WTC11 (cell line): ENCODE data around the gene MESD. TPM values are rescaled to one million over a fixed set of nuclear protein-coding genes. Genes with fewer than 3 reads are reported as not detected.

Source experiments
- ATAC-seq: fragments of 200-7000 bp; cut with Tn5 transposase; 2 replicates; pipeline ENCODE4 v1.10.0; 2021; ENCODE audit warnings: mild to moderate bottlenecking, moderate library complexity
- CTCF ChIA-PET: fragments of 300-600 bp; sonication (Branson Sonifier 250); formaldehyde crosslinking; loops from one replicate; lab custom pipeline; 2021; ENCODE audit warnings: antibody characterized with exemption; lab: Charles Lee
- POLR2A ChIA-PET: fragments of 350-600 bp; sonication (Branson Sonifier 250); formaldehyde crosslinking; loops from one replicate; lab custom pipeline; 2021; ENCODE audit warnings: antibody characterized with exemption; lab: Charles Lee
- DNase-seq: peaks from one replicate; pipeline ENCODE4 v3.0.0; 2021; ENCODE audit warnings: low spot score
- H3K27ac Mint-ChIP-seq: 2 replicates; pipeline ENCODE4 v1.8.0; 2021; ENCODE audit warnings: mixed read lengths
- H3K27me3 Mint-ChIP-seq: 2 replicates; pipeline ENCODE4 v1.8.0; 2021; ENCODE audit warnings: low read depth, mild to moderate bottlenecking, moderate library complexity, mixed read lengths
- H3K36me3 Mint-ChIP-seq: 2 replicates; pipeline ENCODE4 v1.8.0; 2021; ENCODE audit warnings: mixed read lengths
- H3K4me1 Mint-ChIP-seq: 2 replicates; pipeline ENCODE4 v1.8.0; 2022; ENCODE audit warnings: mixed read lengths
- H3K4me3 Mint-ChIP-seq: 2 replicates; pipeline ENCODE4 v1.8.0; 2021; ENCODE audit warnings: mild to moderate bottlenecking, moderate library complexity, mixed read lengths
- H3K9me3 Mint-ChIP-seq: 2 replicates; pipeline ENCODE4 v1.8.0; 2021; ENCODE audit warnings: mixed read lengths
- ATF1 ChIP-seq: sonication (generic); formaldehyde crosslinking; IDR thresholded peaks from 2 replicates; pipeline ENCODE4 v1.8.1; 2023; ENCODE audit warnings: mild to moderate bottlenecking, moderate library complexity, missing genetic modification reagents
- CREB1 ChIP-seq: sonication (generic); formaldehyde crosslinking; IDR thresholded peaks from 2 replicates; pipeline ENCODE4 v1.8.0; 2023; ENCODE audit warnings: mild to moderate bottlenecking, missing genetic modification reagents
- EMX1 ChIP-seq: fragments of 250-450 bp; sonication (Bioruptor Pico); IDR thresholded peaks from 2 replicates; pipeline ENCODE4 v1.8.0; 2021; ENCODE audit warnings: mild to moderate bottlenecking
- ESRRA ChIP-seq: sonication (generic); formaldehyde crosslinking; IDR thresholded peaks from 2 replicates; pipeline ENCODE4 v1.8.1; 2022; ENCODE audit warnings: mild to moderate bottlenecking, missing genetic modification reagents, borderline replicate concordance
- ETV6 ChIP-seq: sonication (generic); formaldehyde crosslinking; IDR thresholded peaks from 2 replicates; pipeline ENCODE4 v1.8.1; 2022; ENCODE audit warnings: mild to moderate bottlenecking, missing genetic modification reagents
- FOXP1 ChIP-seq: sonication (generic); formaldehyde crosslinking; IDR thresholded peaks from 2 replicates; pipeline ENCODE4 v1.8.0; 2022; ENCODE audit warnings: missing genetic modification reagents, mild to moderate bottlenecking, moderate library complexity, borderline replicate concordance
- FOXP4 ChIP-seq: sonication (generic); formaldehyde crosslinking; IDR thresholded peaks from 2 replicates; pipeline ENCODE4 v1.8.0; 2022; ENCODE audit warnings: mild to moderate bottlenecking, missing genetic modification reagents
- GRHL2 ChIP-seq: fragments of 250-450 bp; sonication (Bioruptor Pico); IDR thresholded peaks from 2 replicates; pipeline ENCODE4 v1.8.0; 2022; ENCODE audit warnings: mild to moderate bottlenecking, moderate library complexity; ENCODE audit not compliant: insufficient replicate concordance, severe bottlenecking
- HMGA2 ChIP-seq: fragments of 250-450 bp; sonication (Bioruptor Pico); IDR thresholded peaks from 2 replicates; pipeline ENCODE4 v1.4.0; 2021; ENCODE audit warnings: mild to moderate bottlenecking, moderate library complexity
- HMGXB4 ChIP-seq: sonication (generic); formaldehyde crosslinking; IDR thresholded peaks from 2 replicates; pipeline ENCODE4 v1.8.1; 2023; ENCODE audit warnings: mild to moderate bottlenecking, moderate library complexity, missing genetic modification reagents
- MAX ChIP-seq: sonication (generic); formaldehyde crosslinking; IDR thresholded peaks from 2 replicates; pipeline ENCODE4 v1.8.0; 2022; ENCODE audit warnings: mild to moderate bottlenecking, missing genetic modification reagents
- NFE2L1 ChIP-seq: sonication (generic); formaldehyde crosslinking; IDR thresholded peaks from 2 replicates; pipeline ENCODE4 v1.8.1; 2023; ENCODE audit warnings: missing genetic modification reagents
- OVOL2 ChIP-seq: fragments of 250-450 bp; sonication (Bioruptor Pico); IDR thresholded peaks from 2 replicates; pipeline ENCODE4 v1.9.0; 2021; ENCODE audit warnings: mild to moderate bottlenecking, borderline replicate concordance
- PRDM15 ChIP-seq: sonication (generic); formaldehyde crosslinking; IDR thresholded peaks from 2 replicates; pipeline ENCODE4 v1.8.0; 2022; ENCODE audit warnings: missing genetic modification reagents
- PREB ChIP-seq: sonication (generic); formaldehyde crosslinking; IDR thresholded peaks from 2 replicates; pipeline ENCODE4 v1.8.1; 2022; ENCODE audit warnings: mild to moderate bottlenecking, missing genetic modification reagents, moderate library complexity, borderline replicate concordance
- TEAD4 ChIP-seq: sonication (generic); formaldehyde crosslinking; IDR thresholded peaks from 2 replicates; pipeline ENCODE4 v1.8.0; 2022; ENCODE audit warnings: mild to moderate bottlenecking, missing genetic modification reagents
- USF1 ChIP-seq: sonication (generic); formaldehyde crosslinking; IDR thresholded peaks from 2 replicates; pipeline ENCODE4 v1.8.0; 2022; ENCODE audit warnings: mild to moderate bottlenecking, missing genetic modification reagents
- ZNF121 ChIP-seq: sonication (generic); formaldehyde crosslinking; IDR thresholded peaks from 2 replicates; pipeline ENCODE4 v1.8.0; 2023; ENCODE audit warnings: missing genetic modification reagents
- ZNF219 ChIP-seq: sonication (generic); formaldehyde crosslinking; IDR thresholded peaks from 2 replicates; pipeline ENCODE4 v1.8.0; 2023; ENCODE audit warnings: missing genetic modification reagents, mild to moderate bottlenecking, borderline replicate concordance
- ZNF317 ChIP-seq: sonication (generic); formaldehyde crosslinking; IDR thresholded peaks from 2 replicates; pipeline ENCODE4 v1.8.1; 2023; ENCODE audit warnings: low read depth, mild to moderate bottlenecking, moderate library complexity, missing genetic modification reagents, borderline replicate concordance
- total RNA-seq: library from RNA; stranded (reverse); gene quantifications from 3 replicates; pipeline ENCODE4 v1.2.3, GENCODE V29; 2021
- TF ChIP-seq, protein P1 (sequence below): sonication (generic); formaldehyde crosslinking; conservative IDR thresholded peaks from 2 replicates; pipeline ENCODE4 v1.8.1; 2022; ENCODE audit warnings: mild to moderate bottlenecking, missing genetic modification reagents
- TF ChIP-seq, protein P2 (sequence below): fragments of 250-450 bp; sonication (Bioruptor Pico); IDR thresholded peaks from 2 replicates; pipeline ENCODE4 v1.9.0; 2021; ENCODE audit warnings: mild to moderate bottlenecking
- TF ChIP-seq, protein P3 (sequence below): fragments of 250-450 bp; sonication (Bioruptor Pico); IDR thresholded peaks from 2 replicates; pipeline ENCODE4 v1.9.0; 2021; ENCODE audit warnings: moderate library complexity, mild to moderate bottlenecking, inconsistent platforms, borderline replicate concordance

Gene MESD
- total RNA-seq, 1 experiment from 2014 or later: 28.3 TPM

GRCh38 chr15:80925597-80926059, 64.0 kb downstream of the MESD start (continued):
- TF ChIP-seq PRDM15 (CRISPR knock-in tag): no peak
- no peak for TF ChIP-seq HMGA2 (CRISPR knock-in tag)
- no peak for TF ChIP-seq NFE2L1 (CRISPR knock-in tag)
- TF ChIP-seq EMX1 (CRISPR knock-in tag): no peak
- TF ChIP-seq OVOL2 (CRISPR knock-in tag): no peak
- TF ChIP-seq, all 79 proteins: peak for 0

DNA sequence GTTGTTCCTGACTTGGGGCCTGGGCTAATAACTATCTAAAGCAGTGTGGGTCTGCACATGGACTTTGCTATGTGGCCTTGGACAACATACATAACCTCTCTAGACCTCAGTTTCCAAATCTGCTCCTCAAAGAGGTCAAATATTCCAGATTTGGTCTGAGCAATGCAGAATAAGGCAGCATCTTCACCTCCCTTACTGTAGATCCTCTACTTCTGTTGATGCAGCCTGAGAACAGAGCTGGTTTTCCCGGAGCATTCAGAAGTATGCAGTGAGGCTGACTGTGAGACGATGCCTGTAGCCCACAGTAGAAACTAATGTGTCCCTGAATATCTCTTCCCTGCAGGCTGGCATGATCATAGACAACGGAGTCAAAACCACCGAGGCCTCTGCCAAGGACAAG, 65.3 kb downstream of the MESD start:
- ChIA-PET POLR2A (no interaction called here), CTCF (no interaction called here)
- no peaks in the 10 kb centered on the region for H3K27me3 Mint-ChIP-seq
- DNase-seq (no peak), ATAC-seq (no peak)
- no peaks in the 10 kb centered on the region for H3K4me1 Mint-ChIP-seq
- H3K36me3 Mint-ChIP-seq: no peaks in the 10 kb centered on the region
- TF ChIP-seq, protein P1, sequence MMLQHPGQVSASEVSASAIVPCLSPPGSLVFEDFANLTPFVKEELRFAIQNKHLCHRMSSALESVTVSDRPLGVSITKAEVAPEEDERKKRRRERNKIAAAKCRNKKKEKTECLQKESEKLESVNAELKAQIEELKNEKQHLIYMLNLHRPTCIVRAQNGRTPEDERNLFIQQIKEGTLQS (CRISPR knock-in tag): no peak
- no peak for TF ChIP-seq MAX (CRISPR knock-in tag)
- no peak for TF ChIP-seq ZNF219
- no peak for TF ChIP-seq ATF1
- no peak for TF ChIP-seq GRHL2 (CRISPR knock-in tag)
- no peak for TF ChIP-seq ZNF121 (CRISPR knock-in tag)
- no peak for TF ChIP-seq FOXP1
- no peak for TF ChIP-seq TEAD4
- TF ChIP-seq PREB (CRISPR knock-in tag): no peak
- no peak for TF ChIP-seq ETV6 (CRISPR knock-in tag)
- TF ChIP-seq ESRRA (CRISPR knock-in tag): no peak
- TF ChIP-seq FOXP4: no peak
- no peak for TF ChIP-seq ZNF317 (CRISPR knock-in tag)
- TF ChIP-seq, protein P2, sequence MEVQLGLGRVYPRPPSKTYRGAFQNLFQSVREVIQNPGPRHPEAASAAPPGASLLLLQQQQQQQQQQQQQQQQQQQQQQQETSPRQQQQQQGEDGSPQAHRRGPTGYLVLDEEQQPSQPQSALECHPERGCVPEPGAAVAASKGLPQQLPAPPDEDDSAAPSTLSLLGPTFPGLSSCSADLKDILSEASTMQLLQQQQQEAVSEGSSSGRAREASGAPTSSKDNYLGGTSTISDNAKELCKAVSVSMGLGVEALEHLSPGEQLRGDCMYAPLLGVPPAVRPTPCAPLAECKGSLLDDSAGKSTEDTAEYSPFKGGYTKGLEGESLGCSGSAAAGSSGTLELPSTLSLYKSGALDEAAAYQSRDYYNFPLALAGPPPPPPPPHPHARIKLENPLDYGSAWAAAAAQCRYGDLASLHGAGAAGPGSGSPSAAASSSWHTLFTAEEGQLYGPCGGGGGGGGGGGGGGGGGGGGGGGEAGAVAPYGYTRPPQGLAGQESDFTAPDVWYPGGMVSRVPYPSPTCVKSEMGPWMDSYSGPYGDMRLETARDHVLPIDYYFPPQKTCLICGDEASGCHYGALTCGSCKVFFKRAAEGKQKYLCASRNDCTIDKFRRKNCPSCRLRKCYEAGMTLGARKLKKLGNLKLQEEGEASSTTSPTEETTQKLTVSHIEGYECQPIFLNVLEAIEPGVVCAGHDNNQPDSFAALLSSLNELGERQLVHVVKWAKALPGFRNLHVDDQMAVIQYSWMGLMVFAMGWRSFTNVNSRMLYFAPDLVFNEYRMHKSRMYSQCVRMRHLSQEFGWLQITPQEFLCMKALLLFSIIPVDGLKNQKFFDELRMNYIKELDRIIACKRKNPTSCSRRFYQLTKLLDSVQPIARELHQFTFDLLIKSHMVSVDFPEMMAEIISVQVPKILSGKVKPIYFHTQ (CRISPR knock-in tag): no peak
- TF ChIP-seq USF1 (CRISPR knock-in tag): no peak
- TF ChIP-seq CREB1 (CRISPR knock-in tag): no peak
- TF ChIP-seq, protein P3, sequence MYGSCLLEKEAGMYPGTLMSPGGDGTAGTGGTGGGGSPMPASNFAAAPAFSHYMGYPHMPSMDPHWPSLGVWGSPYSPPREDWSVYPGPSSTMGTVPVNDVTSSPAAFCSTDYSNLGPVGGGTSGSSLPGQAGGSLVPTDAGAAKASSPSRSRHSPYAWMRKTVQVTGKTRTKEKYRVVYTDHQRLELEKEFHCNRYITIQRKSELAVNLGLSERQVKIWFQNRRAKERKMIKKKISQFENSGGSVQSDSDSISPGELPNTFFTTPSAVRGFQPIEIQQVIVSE (CRISPR knock-in tag): no peak
- TF ChIP-seq HMGXB4 (CRISPR knock-in tag): no peak
- H3K27ac Mint-ChIP-seq: no peak overlapping the region
- no peak overlapping the region for H3K4me3 Mint-ChIP-seq
- H3K9me3 Mint-ChIP-seq: no peaks in the 10 kb centered on the region
